T-helper 2 cell treated with Interferon-gamma antibody and Interleukin-4, amounts not matched to agents 5 μg/mL and 100 μg/mL, for 36 hours (primary cell): ENCODE data around the gene TMEM214.

Experiments used
- DNase-seq: peaks from one replicate; pipeline ENCODE4 v3.0.0; 2021; ENCODE audit warnings: low spot score
- H3K27ac Mint-ChIP-seq: one replicate; pipeline ENCODE4 v1.8.0; 2021; ENCODE audit warnings: mild to moderate bottlenecking, mixed read lengths
- H3K27me3 Mint-ChIP-seq: one replicate; pipeline ENCODE4 v1.8.0; 2021; ENCODE audit warnings: low read depth, mixed read lengths
- H3K36me3 Mint-ChIP-seq: one replicate; pipeline ENCODE4 v1.8.0; 2021; ENCODE audit warnings: low read depth, mixed read lengths
- H3K4me1 Mint-ChIP-seq: one replicate; pipeline ENCODE4 v1.8.0; 2021; ENCODE audit warnings: low read depth, mixed read lengths
- H3K4me3 Mint-ChIP-seq: one replicate; pipeline ENCODE4 v1.8.0; 2022; ENCODE audit warnings: mild to moderate bottlenecking, moderate library complexity, mixed read lengths
- H3K9me3 Mint-ChIP-seq: one replicate; pipeline ENCODE4 v1.8.0; 2021; ENCODE audit warnings: mixed read lengths

The TMEM214 gene

DNA sequence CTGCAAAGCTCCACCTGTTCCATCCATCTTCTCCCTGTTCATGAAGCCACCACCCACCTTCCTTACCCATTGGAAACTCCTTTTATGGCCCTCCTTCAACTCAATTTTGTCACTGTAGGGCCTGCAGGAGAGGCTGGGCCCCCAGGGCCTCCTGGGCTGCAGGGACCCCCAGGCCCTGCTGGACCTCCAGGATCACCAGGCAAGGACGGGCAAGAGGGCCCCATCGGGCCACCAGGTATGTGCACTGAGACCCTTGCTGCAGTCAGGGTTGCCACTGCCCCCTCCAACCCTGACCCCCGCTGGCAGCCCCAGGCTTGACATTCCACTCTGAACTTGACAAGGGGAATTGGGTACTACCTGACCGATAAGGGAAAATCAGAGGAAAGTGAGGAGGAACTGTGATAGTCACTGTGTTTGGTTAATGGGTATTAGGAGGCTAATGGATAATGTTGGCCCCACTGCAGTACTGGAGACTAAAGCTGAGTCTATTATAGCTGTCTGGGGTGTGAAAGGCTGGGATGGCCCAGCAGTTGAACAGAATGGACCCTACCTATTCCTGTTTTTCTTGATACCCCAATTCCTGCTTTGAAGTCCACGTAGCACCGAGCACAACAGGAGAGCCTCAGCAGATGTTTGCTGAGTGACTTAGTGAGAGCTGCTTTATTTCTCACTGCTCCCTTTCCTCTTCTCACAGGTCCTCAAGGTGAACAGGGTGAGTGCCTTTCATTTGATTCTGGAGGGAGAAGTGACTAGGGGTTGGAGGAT, 51.7 kb downstream of the TMEM214 start:
- Mint-ChIP-seq H3K36me3 (peaks cover 4% of the 10 kb centered on the region), H3K27ac (peak overlapping the region; percentile 41), H3K27me3 (no peaks in the 10 kb centered on the region), H3K9me3 (no peaks in the 10 kb centered on the region), H3K4me3 (peak overlapping the region; percentile 84), H3K4me1 (peaks cover 42% of the 10 kb centered on the region)
- no peak for DNase-seq

DNA sequence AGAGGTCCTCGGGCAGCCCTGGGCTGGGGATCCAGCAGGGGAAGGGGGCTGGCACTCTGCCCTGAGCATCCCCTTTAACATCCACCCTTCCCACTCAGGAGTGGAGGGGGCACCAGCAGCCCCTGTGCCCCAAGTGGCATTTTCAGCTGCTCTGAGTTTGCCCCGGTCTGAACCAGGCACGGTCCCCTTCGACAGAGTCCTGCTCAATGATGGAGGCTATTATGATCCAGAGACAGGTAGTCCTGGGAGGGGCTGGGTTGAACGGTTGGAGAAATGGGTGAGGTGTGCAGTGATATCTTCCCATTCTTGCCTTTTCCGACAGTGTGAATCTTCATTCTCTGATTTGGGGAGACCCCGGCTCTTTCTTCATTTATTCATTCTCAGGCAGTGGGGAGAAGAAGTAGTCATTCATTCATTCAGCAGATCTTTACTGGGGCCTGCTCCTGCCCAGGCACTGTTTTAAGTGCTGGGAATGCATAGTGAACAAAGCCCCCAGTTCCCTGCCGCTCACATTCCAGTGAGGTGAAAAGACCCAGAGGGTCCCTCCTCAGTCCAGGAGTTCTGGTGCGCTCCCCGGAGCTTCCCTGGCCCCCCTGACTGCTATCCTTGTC, 52.4 kb downstream of the TMEM214 start:
- peaks cover 4% of the 10 kb centered on the region for H3K36me3 Mint-ChIP-seq
- peak overlapping the region; percentile 73 for H3K27ac Mint-ChIP-seq
- H3K4me1 Mint-ChIP-seq, result peaks cover 43% of the 10 kb centered on the region
- peak overlapping the region; percentile 84 for H3K4me3 Mint-ChIP-seq
- no peak for DNase-seq
- H3K9me3 Mint-ChIP-seq, result no peaks in the 10 kb centered on the region
- no peaks in the 10 kb centered on the region for H3K27me3 Mint-ChIP-seq

DNA sequence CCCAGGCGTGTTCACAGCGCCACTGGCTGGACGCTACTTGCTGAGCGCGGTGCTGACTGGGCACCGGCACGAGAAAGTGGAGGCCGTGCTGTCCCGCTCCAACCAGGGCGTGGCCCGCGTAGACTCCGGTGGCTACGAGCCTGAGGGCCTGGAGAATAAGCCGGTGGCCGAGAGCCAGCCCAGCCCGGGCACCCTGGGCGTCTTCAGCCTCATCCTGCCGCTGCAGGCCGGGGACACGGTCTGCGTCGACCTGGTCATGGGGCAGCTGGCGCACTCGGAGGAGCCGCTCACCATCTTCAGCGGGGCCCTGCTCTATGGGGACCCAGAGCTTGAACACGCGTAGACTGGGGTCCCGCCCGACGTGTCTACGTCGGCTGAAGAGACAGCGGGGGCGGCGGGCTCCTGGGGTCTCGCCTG, 52.9 kb downstream of the TMEM214 start:
- peak overlapping the region; percentile 73 for H3K27ac Mint-ChIP-seq
- peak; percentile 51 for DNase-seq
- peaks cover 39% of the 10 kb centered on the region for H3K4me1 Mint-ChIP-seq
- no peaks in the 10 kb centered on the region for H3K27me3 Mint-ChIP-seq
- no peaks in the 10 kb centered on the region for H3K9me3 Mint-ChIP-seq
- H3K36me3 Mint-ChIP-seq, result peaks cover 4% of the 10 kb centered on the region
- peak overlapping the region; percentile 84 for H3K4me3 Mint-ChIP-seq

DNA sequence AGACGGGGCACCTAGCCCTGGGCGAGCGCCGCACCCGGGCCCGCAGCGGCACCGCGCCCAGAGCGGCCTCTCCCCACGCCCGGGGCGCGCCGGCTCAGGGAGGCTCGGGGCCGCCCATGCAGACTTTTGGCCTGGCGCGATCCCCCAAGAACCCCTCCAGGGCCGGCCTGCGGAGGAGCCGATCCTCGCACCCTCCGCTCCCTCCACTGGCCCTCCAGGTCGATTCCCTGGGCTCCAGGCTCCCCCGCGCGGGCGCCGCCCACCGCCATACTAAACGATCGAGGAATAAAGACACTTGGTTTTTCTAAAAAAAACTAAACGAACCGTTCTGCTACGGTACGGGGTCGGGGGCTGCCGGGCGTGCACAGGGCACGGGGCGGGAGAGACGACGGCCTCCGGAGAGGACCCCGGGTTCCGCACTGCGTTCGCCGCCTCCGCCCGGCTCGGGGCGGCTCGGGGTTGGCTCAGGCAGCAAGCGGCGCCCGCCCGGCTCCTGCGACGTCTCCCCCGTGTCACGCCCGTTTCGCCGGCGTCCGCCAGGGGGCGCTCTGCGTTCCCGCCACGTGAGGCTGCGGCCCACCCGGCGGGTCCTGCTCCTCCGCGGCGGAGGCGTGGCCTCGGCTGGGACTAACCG, 53.4 kb downstream of the TMEM214 start:
- H3K27ac Mint-ChIP-seq, result peak overlapping the region; percentile 88
- peak; percentile 99 for DNase-seq
- H3K36me3 Mint-ChIP-seq, result peaks cover 4% of the 10 kb centered on the region
- no peaks in the 10 kb centered on the region for H3K27me3 Mint-ChIP-seq
- H3K4me3 Mint-ChIP-seq, result peak overlapping the region; percentile 84
- H3K9me3 Mint-ChIP-seq, result no peaks in the 10 kb centered on the region
- H3K4me1 Mint-ChIP-seq, result peaks cover 34% of the 10 kb centered on the region

DNA sequence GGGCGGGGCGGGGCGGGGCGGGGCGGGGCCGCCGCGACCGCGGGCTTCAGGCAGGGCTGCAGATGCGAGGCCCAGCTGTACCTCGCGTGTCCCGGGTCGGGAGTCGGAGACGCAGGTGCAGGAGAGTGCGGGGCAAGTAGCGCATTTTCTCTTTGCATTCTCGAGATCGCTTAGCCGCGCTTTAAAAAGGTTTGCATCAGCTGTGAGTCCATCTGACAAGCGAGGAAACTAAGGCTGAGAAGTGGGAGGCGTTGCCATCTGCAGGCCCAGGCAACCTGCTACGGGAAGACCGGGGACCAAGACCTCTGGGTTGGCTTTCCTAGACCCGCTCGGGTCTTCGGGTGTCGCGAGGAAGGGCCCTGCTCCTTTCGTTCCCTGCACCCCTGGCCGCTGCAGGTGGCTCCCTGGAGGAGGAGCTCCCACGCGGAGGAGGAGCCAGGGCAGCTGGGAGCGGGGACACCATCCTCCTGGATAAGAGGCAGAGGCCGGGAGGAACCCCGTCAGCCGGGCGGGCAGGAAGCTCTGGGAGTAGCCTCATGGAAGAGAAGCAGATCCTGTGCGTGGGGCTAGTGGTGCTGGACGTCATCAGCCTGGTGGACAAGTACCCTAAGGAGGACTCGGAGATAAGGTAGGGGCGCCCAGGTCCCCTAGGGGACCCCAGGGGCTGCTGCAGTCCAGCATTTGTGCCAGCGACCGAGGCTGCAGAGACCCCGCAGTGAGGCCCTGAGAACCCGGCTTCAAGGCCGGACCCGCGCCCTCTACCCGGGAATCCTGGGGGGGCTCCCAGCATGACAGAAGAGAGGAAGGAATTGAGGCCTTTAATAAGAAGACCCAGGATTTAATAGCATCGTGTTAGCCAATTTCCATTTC, 54.2 kb downstream of the TMEM214 start, which contains the start of gene KHK:
Gene KHK (plus strand): TSS at position 49 of the 870 bp plus-strand sequence. CDS start 488 bp downstream, at position 537.
- no peaks in the 10 kb centered on the region for H3K9me3 Mint-ChIP-seq
- H3K4me3 Mint-ChIP-seq, result peak within 1 kb of the TSS; percentile 91
- no peaks in the 10 kb centered on the region for H3K27me3 Mint-ChIP-seq
- DNase-seq, result no peak
- H3K27ac Mint-ChIP-seq, result peak within 1 kb of the TSS; percentile 88
- peaks cover 28% of the 10 kb centered on the region for H3K4me1 Mint-ChIP-seq
- H3K36me3 Mint-ChIP-seq, result peaks cover 2% of the 10 kb centered on the region

DNA sequence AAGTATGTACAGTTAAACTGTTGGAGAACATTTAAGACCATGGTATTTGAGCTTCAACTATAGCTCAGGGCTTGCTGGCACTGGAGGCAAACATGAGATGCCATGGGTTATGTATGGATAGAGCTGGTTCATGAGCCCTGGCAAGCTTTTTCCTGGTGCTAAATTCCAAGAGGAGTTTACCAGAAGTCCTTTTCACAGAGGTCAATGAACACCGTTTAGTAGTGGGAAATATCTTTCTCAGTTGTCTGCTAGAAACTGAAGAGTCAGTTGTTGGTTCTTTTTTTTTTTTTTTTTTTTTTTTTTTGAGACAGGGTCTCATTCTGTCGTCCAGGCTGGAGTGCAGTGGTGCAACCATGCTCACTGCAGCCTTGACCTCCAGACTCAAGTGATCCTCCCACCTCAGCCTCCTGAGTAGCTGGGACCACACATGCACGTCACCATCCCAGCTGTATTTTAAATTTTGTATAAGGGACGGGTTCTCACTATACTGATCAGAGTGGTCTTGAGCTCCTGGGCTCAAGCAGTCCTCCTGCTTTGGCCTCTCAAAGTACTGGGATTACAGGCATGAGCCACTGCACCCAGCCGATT, 55.2 kb downstream of the TMEM214 start:
- no peak overlapping the region for H3K27ac Mint-ChIP-seq
- peak overlapping the region; percentile 91 for H3K4me3 Mint-ChIP-seq
- H3K9me3 Mint-ChIP-seq, result no peaks in the 10 kb centered on the region
- DNase-seq, result no peak
- H3K27me3 Mint-ChIP-seq, result no peaks in the 10 kb centered on the region
- H3K4me1 Mint-ChIP-seq, result peaks cover 28% of the 10 kb centered on the region
- peaks cover 2% of the 10 kb centered on the region for H3K36me3 Mint-ChIP-seq

DNA sequence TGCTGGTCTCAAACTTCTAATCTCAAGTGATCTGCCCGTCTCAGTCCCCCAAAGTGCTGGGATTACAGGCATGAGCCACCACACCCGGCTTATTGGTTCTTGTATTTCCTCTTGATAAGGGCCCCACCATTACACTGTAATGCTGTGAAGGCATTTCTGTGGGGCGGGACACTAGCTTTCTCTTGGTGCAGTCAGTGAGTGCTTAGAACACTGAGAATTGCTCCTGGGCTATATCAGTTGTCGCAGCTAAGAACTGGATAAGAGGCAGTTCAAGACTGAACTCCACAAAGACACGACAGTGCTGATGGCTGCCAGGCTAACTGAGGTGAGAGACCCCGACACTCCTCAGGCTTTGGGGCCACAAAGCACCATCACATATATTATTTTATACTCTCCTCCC, 55.9 kb downstream of the TMEM214 start:
- H3K27me3 Mint-ChIP-seq, result no peaks in the 10 kb centered on the region
- no peak overlapping the region for H3K27ac Mint-ChIP-seq

DNA sequence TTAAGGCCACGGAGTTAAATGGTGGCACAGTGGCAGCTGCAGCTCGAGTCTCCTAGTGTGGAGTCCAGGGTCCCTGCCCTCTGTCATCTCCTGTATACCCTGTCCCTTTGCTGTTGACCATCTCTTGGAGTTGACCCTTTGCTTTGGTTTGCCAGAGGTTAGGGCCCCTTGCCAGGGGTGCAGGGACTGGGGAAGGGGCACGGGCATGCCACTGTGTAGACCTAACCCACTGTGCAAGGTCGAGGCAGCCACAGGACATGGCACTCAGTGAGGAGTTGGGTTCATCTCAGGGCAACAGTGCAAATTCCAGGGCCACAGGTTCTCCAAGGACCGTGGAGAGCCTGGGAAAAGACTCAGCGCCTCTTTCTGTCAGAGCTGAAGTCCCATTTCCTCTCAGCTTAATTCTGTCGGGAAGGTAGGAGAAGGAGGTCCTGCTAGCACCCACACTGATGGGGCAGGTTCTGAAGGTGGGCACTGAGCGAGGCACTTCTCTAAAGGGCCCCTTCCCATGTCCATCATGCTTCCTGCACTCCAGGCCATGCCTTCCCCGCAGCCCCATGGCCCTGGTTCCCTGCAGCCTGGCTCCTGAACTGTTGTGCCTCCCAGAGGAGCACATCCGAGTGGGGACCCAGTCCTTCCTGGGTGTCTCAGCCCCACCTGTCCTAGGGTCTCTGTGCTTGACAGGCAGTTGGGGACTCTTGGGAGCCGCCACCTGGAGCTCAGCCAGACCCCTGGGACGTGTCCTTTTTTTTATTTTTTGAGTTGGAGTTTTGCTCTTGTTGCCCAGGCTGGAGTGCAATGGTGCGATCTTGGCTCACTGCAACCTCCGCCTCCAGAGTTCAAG, 56.6 kb downstream of the TMEM214 start:
- Mint-ChIP-seq H3K4me1 (peaks cover 24% of the 10 kb centered on the region), H3K4me3 (no peak overlapping the region), H3K9me3 (no peaks in the 10 kb centered on the region), H3K36me3 (peaks cover 2% of the 10 kb centered on the region), H3K27me3 (no peaks in the 10 kb centered on the region), H3K27ac (no peak overlapping the region)
- no peak for DNase-seq

More for the DNA sequence above, 55.9 kb downstream of the TMEM214 start:
- peaks cover 28% of the 10 kb centered on the region for H3K4me1 Mint-ChIP-seq
- H3K4me3 Mint-ChIP-seq, result peak overlapping the region; percentile 18
- DNase-seq, result no peak
- H3K9me3 Mint-ChIP-seq, result no peaks in the 10 kb centered on the region
- peaks cover 2% of the 10 kb centered on the region for H3K36me3 Mint-ChIP-seq
